ENCODE results near the gene ARHGEF2. TPM values are rescaled to one million over a fixed set of nuclear protein-coding genes. Genes with fewer than 3 reads are reported as not detected.

ARHGEF2 gene
- total and polyA plus RNA-seq, 9 of the 15 experiments (the other 6 are each of a cell fraction or from before 2014, with no cell fraction given) = 7.1 to 162 (median 62.2) TPM

DNA sequence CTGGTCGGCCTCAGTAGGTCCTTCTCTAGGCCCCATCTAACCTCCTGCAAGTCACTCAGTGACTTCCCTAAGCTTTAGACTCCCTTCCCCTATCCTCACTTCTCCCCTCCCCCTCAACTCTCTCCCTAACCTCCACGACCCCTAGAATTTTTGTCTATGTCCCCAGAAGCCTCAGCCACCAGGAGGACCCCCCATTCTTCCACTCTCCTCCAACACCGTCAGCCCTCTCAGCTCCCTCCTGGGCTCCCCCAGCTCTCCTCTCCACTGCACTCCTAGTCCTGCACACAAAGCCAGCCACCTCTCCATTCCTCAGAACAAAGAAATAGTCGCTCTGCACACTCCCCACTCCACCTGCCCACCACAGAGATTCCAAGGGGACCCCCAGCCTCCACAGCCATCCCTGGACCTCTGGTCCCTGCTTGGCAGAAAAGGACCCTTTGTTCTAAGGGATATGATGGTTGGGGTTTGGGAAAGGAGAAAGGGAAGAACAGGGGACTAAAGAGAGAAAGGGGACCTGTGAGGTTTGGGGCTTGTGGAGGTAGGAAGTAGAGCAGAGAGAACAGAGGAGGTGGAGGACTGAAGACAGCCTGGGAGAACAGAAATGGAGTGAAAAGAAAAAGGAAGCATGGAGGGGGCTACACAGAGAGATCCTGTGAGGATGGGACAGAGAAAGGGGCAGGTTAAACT, 2.8 kb downstream of the ARHGEF2 start:
- peak overlapping the region; percentile 82 for H3K4me3 ChIP-seq
- ATAC-seq (no peak), DNase-seq (ENCODE audit: extremely low read depth in 1 of 4, low spot score in 3 of 4) (no peak), FAIRE-seq (no peak)
- H3K4me1 ChIP-seq (replicated peaks in 1 of 2; ENCODE audit: control insufficient read depth in 2 of 2, insufficient read depth in 2 of 2, low read length in 2 of 2) = peaks cover 53 to 72% of the 10 kb centered on the region in 2 experiments
- CTCF ChIA-PET (ENCODE audit: low intra/inter-chr PET ratio) = no interaction called here
- WGBS (ENCODE audit: insufficient coverage, low coverage, missing lambda C conversion rate) = 13% methylated on average over 4 of the region's 4 CpGs
- H3K4me2 ChIP-seq (ENCODE audit: insufficient read depth, low read length) = peak overlapping the region; percentile 97
- no peak overlapping the region for H2AFZ ChIP-seq (ENCODE audit: low read depth, low read length)
- peaks cover 31% of the 10 kb centered on the region; the same call in 2 of the 3 replicates for H3K36me3 ChIP-seq (ENCODE audit: control insufficient read depth, insufficient read depth, low read length)
- H3K27ac ChIP-seq (ENCODE audit: extremely low read depth, low read depth, low read length) = peak overlapping the region; percentile 93
- no TSS peak for BruUV-seq (replicated peaks)
- no peaks in the 10 kb centered on the region for H3K9me1 ChIP-seq (ENCODE audit: control insufficient read depth, insufficient read depth, low read length)
- H3K27me3 ChIP-seq (ENCODE audit: control insufficient read depth in 2 of 2, insufficient read depth in 2 of 2, low read length in 2 of 2) = no peaks in the 10 kb centered on the region
- in situ Hi-C loops (cut with MboI) (no loop called here), intact Hi-C loops (cut with micrococcal nuclease) (no loop called here)
- H4K20me1 ChIP-seq (replicated peaks; ENCODE audit: control insufficient read depth, insufficient read depth, low read length) = peaks cover 14% of the 10 kb centered on the region; the same call in 1 of the 2 replicates
- no peaks in the 10 kb centered on the region for H3K9me3 ChIP-seq (replicated peaks; ENCODE audit: control insufficient read depth, insufficient read depth, low read depth, low read length)
- POLR2A ChIA-PET = interaction anchor here (0.6 to 8.5 kb wide), 13 partner anchors 8 to 147 kb away, joined by 3 to 50 read pairs (median 6); partner anchors contain the start of genes KHDC4 and SYT11
- peak overlapping the region; percentile 89 to 97 for H3K9ac ChIP-seq (ENCODE audit: insufficient read depth in 1 of 2, low read depth in 2 of 2, low read length in 2 of 2)
- peaks cover 97% of the 10 kb centered on the region for H3K79me2 ChIP-seq (ENCODE audit: control insufficient read depth, insufficient read depth, low read length)
- TF ChIP-seq, protein P1, sequence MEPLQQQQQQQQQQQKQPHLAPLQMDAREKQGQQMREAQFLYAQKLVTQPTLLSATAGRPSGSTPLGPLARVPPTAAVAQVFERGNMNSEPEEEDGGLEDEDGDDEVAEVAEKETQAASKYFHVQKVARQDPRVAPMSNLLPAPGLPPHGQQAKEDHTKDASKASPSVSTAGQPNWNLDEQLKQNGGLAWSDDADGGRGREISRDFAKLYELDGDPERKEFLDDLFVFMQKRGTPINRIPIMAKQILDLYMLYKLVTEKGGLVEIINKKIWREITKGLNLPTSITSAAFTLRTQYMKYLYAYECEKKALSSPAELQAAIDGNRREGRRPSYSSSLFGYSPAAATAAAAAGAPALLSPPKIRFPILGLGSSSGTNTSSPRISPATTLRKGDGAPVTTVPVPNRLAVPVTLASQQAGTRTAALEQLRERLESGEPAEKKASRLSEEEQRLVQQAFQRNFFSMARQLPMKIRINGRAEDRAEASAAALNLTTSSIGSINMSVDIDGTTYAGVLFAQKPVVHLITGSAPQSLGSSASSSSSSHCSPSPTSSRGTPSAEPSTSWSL (CRISPR knock-in tag; IDR thresholded peaks at IDR 0.05; ENCODE audit: borderline replicate concordance) = no peak
- TF ChIP-seq TRIM24 (IDR thresholded peaks at IDR 0.05) (no peak), ARID2 (IDR thresholded peaks at IDR 0.05) (0 out of 2 replicates have a peak, but pooled peaks have one; percentile 36), LEF1 (IDR thresholded peaks at IDR 0.05) (no peak), NFE2 (IDR thresholded peaks at IDR 0.05; ENCODE audit: low read depth) (0 out of 2 replicates have a peak, but pooled peaks have one; percentile 4), ZNF445 (CRISPR knock-in tag; IDR thresholded peaks at IDR 0.05; ENCODE audit: low read depth) (no peak), KAT7 (CRISPR knock-in tag; IDR thresholded peaks at IDR 0.05; ENCODE audit: borderline replicate concordance) (0 out of 2 replicates have a peak, but pooled peaks have one; percentile 65), HLTF (IDR thresholded peaks at IDR 0.05) (0 out of 2 replicates have a peak, but pooled peaks have one; percentile 14), LCOR (CRISPR knock-in tag; IDR thresholded peaks at IDR 0.05) (no peak), GABPB1 (CRISPR knock-in tag; IDR thresholded peaks at IDR 0.05) (no peak), HDGF (IDR thresholded peaks at IDR 0.05) (peak; percentile 87; the same call in 1 of the 2 replicates), ZNF507 (tag; conservative IDR thresholded peaks at IDR 0.05) (no peak), SMARCE1 (IDR thresholded peaks at IDR 0.05) (0 out of 2 replicates have a peak, but pooled peaks have one; percentile 17), RBM17 (IDR thresholded peaks at IDR 0.05; ENCODE audit: borderline replicate concordance, low read depth, low read length) (no peak), ZNF133 (CRISPR knock-in tag; IDR thresholded peaks at IDR 0.05) (no peak)
- TF ChIP-seq, protein P2, sequence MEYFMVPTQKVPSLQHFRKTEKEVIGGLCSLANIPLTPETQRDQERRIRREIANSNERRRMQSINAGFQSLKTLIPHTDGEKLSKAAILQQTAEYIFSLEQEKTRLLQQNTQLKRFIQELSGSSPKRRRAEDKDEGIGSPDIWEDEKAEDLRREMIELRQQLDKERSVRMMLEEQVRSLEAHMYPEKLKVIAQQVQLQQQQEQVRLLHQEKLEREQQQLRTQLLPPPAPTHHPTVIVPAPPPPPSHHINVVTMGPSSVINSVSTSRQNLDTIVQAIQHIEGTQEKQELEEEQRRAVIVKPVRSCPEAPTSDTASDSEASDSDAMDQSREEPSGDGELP (CRISPR knock-in tag; IDR thresholded peaks at IDR 0.05; ENCODE audit: borderline replicate concordance) = no peak
- TF ChIP-seq, protein P3, sequence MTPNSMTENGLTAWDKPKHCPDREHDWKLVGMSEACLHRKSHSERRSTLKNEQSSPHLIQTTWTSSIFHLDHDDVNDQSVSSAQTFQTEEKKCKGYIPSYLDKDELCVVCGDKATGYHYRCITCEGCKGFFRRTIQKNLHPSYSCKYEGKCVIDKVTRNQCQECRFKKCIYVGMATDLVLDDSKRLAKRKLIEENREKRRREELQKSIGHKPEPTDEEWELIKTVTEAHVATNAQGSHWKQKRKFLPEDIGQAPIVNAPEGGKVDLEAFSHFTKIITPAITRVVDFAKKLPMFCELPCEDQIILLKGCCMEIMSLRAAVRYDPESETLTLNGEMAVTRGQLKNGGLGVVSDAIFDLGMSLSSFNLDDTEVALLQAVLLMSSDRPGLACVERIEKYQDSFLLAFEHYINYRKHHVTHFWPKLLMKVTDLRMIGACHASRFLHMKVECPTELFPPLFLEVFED (CRISPR knock-in tag; conservative IDR thresholded peaks at IDR 0.05) = peak; percentile 21; the same call in 1 of the 2 replicates

All from K562 (cell line).